ENCODE measurements around the gene XPNPEP2. TPM values are rescaled to one million over a fixed set of nuclear protein-coding genes. Genes with fewer than 3 reads are reported as not detected.

Gene XPNPEP2
- total RNA-seq, 1 experiment from 2014 or later = 0.11 TPM

DNA sequence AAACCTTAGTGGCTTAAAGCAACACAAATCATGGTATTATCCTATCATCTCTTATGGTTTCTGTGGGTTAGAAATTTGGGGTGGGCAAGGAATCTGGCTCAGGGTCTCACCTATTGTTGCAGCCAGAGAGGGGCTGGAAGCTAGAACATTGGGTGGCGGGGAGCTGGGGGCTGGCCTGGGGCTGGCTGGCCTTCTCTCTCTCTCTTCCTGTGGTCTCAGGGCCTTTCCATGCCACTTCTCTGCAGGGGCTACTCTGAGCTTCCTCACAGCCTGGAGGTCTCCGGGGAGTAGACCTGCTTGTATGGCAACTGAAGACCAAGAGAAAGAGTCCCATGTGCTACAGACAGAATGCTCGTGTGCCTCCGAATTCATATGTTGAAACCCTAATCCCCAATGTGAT is 10.7 kb upstream of the XPNPEP2 start:
- H3K27ac Mint-ChIP-seq = no peak overlapping the region
- peaks cover 31% of the 10 kb centered on the region for H3K4me1 Mint-ChIP-seq
- CTCF ChIA-PET = interaction anchor here (2.6 to 3.7 kb wide), 2 partner anchors 90 to 119 kb away, joined by 33 to 76 read pairs; no protein-coding TSS in a partner anchor
- no peaks in the 10 kb centered on the region; the same call in none of the 2 replicates for H3K27me3 Mint-ChIP-seq (ENCODE audit: low read depth)
- H3K9me3 Mint-ChIP-seq = no peaks in the 10 kb centered on the region
- H3K36me3 Mint-ChIP-seq = no peaks in the 10 kb centered on the region
- no peak for TF ChIP-seq KAT7 (CRISPR knock-in tag; IDR thresholded peaks at IDR 0.05; ENCODE audit: borderline replicate concordance)
- TF ChIP-seq ZNF423 (CRISPR knock-in tag; IDR thresholded peaks at IDR 0.05) = no peak
- TF ChIP-seq, protein P1, sequence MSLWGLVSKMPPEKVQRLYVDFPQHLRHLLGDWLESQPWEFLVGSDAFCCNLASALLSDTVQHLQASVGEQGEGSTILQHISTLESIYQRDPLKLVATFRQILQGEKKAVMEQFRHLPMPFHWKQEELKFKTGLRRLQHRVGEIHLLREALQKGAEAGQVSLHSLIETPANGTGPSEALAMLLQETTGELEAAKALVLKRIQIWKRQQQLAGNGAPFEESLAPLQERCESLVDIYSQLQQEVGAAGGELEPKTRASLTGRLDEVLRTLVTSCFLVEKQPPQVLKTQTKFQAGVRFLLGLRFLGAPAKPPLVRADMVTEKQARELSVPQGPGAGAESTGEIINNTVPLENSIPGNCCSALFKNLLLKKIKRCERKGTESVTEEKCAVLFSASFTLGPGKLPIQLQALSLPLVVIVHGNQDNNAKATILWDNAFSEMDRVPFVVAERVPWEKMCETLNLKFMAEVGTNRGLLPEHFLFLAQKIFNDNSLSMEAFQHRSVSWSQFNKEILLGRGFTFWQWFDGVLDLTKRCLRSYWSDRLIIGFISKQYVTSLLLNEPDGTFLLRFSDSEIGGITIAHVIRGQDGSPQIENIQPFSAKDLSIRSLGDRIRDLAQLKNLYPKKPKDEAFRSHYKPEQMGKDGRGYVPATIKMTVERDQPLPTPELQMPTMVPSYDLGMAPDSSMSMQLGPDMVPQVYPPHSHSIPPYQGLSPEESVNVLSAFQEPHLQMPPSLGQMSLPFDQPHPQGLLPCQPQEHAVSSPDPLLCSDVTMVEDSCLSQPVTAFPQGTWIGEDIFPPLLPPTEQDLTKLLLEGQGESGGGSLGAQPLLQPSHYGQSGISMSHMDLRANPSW (CRISPR knock-in tag; conservative IDR thresholded peaks at IDR 0.05; ENCODE audit: low read depth) = no peak
- TF ChIP-seq E2F5 (CRISPR knock-in tag; IDR thresholded peaks at IDR 0.05) = no peak
- TF ChIP-seq FOXJ3 (CRISPR knock-in tag; IDR thresholded peaks at IDR 0.05; ENCODE audit: borderline replicate concordance) = no peak
- TF ChIP-seq TEAD1 (CRISPR knock-in tag; IDR thresholded peaks at IDR 0.05) = no peak
- TF ChIP-seq, protein P2, sequence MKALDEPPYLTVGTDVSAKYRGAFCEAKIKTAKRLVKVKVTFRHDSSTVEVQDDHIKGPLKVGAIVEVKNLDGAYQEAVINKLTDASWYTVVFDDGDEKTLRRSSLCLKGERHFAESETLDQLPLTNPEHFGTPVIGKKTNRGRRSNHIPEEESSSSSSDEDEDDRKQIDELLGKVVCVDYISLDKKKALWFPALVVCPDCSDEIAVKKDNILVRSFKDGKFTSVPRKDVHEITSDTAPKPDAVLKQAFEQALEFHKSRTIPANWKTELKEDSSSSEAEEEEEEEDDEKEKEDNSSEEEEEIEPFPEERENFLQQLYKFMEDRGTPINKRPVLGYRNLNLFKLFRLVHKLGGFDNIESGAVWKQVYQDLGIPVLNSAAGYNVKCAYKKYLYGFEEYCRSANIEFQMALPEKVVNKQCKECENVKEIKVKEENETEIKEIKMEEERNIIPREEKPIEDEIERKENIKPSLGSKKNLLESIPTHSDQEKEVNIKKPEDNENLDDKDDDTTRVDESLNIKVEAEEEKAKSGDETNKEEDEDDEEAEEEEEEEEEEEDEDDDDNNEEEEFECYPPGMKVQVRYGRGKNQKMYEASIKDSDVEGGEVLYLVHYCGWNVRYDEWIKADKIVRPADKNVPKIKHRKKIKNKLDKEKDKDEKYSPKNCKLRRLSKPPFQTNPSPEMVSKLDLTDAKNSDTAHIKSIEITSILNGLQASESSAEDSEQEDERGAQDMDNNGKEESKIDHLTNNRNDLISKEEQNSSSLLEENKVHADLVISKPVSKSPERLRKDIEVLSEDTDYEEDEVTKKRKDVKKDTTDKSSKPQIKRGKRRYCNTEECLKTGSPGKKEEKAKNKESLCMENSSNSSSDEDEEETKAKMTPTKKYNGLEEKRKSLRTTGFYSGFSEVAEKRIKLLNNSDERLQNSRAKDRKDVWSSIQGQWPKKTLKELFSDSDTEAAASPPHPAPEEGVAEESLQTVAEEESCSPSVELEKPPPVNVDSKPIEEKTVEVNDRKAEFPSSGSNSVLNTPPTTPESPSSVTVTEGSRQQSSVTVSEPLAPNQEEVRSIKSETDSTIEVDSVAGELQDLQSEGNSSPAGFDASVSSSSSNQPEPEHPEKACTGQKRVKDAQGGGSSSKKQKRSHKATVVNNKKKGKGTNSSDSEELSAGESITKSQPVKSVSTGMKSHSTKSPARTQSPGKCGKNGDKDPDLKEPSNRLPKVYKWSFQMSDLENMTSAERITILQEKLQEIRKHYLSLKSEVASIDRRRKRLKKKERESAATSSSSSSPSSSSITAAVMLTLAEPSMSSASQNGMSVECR (CRISPR knock-in tag; IDR thresholded peaks at IDR 0.05; ENCODE audit: borderline replicate concordance) = no peak
- TF ChIP-seq, protein P3, sequence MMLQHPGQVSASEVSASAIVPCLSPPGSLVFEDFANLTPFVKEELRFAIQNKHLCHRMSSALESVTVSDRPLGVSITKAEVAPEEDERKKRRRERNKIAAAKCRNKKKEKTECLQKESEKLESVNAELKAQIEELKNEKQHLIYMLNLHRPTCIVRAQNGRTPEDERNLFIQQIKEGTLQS (CRISPR knock-in tag; conservative IDR thresholded peaks at IDR 0.05) = no peak
- POLR2A ChIA-PET = no interaction called here
- DNase-seq (ENCODE audit: low spot score) (no peak), ATAC-seq (no peak)
- H3K4me3 Mint-ChIP-seq = no peak overlapping the region

DNA sequence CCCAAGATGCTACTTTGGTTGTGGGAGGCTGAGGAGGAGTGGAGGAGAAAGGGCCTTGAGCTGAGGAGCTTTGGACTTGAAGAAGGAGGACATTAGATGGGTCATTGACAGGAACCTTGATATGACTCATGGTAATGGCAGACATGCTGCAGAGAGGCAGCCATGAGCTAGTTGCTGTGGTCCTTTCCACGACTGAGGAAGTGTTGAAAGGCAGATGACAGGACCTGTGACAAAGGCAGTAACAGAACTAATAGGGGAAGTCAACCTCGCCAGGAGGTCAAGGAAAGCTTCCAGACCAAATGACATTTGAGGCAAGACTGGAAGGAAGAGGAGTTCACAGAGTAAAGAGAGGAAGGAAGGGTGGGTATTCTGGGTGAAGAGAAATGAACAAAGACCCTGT is 7.6 kb upstream of the XPNPEP2 start:
- ATAC-seq = no peak
- H3K27ac Mint-ChIP-seq = no peak overlapping the region
- H3K27me3 Mint-ChIP-seq (ENCODE audit: low read depth) = peaks cover 2% of the 10 kb centered on the region
- H3K4me1 Mint-ChIP-seq = peaks cover 24% of the 10 kb centered on the region
- no peaks in the 10 kb centered on the region for H3K36me3 Mint-ChIP-seq
- no peak for DNase-seq (ENCODE audit: low spot score)
- ChIA-PET CTCF (no interaction called here), POLR2A (no interaction called here)
- TF ChIP-seq ZNF671 (CRISPR knock-in tag; IDR thresholded peaks at IDR 0.05) (no peak), SOX15 (CRISPR knock-in tag; IDR thresholded peaks at IDR 0.05) (no peak), SMAD4 (CRISPR knock-in tag; IDR thresholded peaks at IDR 0.05) (no peak), FOXP1 (CRISPR knock-in tag; IDR thresholded peaks at IDR 0.05; ENCODE audit: borderline replicate concordance) (no peak), AR (CRISPR knock-in tag; IDR thresholded peaks at IDR 0.05) (no peak)
- TF ChIP-seq, protein P4, sequence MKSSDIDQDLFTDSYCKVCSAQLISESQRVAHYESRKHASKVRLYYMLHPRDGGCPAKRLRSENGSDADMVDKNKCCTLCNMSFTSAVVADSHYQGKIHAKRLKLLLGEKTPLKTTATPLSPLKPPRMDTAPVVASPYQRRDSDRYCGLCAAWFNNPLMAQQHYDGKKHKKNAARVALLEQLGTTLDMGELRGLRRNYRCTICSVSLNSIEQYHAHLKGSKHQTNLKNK (CRISPR knock-in tag; IDR thresholded peaks at IDR 0.05) = no peak
- TF ChIP-seq, protein P1 (CRISPR knock-in tag; conservative IDR thresholded peaks at IDR 0.05; ENCODE audit: low read depth) = no peak
- H3K4me3 Mint-ChIP-seq = no peak overlapping the region
- no peaks in the 10 kb centered on the region for H3K9me3 Mint-ChIP-seq
